HG03060 (cell line): ENCODE measurements around the gene C1orf105.

Experiments used
- ATAC-seq: cut with Tn5 transposase; IDR thresholded peaks from one replicate; pipeline ENCODE4 v1.9.1; 2021; ENCODE audit warnings: low read depth, moderate number of reproducible peaks; ENCODE audit not compliant: unreplicated experiment

C1orf105 gene

DNA sequence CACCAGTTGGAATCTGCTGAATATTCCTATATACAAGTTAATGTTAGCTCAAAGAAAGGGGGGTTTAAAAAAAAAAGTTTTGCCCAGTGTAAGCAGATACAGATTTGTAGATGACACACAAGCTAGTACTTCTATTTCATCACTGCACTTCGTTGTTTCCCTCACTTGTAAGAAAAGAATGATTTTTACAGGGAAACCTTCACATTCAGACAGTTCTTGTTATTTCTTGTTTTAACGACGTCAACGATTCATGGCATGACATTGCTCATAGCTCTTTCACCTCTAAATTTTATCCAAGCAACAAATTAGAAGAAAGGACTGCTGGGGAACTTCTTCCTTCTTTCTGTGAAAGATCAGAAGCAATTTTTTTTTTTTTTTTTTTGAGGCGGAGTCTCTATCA lies 25.7 kb upstream of the C1orf105 start:
- no peak for ATAC-seq

DNA sequence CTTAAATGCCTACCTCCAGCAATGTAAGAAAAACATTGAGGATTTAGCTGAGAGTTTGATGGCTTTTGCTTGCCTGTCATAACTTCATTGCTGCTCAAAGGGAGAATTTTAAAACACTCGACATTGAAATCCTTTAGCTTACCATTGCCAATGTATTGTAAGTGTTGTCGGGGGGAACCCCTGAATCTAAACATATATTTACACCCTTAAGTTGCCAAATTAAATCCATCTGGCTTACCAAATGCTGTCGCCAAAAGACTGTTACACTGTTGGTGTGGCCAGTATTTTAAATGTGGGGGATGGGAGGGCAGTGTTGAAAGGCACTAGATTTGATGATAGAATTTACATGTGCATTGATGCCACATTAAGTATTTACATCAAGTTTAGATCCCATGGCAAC lies 24.9 kb upstream of the C1orf105 start:
- no peak for ATAC-seq

DNA sequence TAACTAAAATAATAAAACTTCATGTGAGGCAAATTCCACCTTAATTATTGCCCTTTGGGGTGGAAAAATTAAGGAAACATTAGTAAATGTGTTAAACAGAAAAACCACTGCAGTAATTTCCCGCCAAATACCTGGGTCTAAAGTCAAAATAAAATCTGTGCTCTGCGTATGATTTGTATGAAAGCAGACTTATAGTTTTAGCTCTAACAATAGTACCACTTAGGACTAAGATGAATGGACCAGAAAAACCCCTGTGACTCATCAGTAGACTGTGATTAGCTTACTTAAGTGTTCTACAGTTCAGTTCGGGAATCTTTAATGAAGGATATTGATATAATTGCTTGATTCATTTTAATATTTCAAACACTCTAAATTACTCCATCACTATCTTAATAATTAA lies 23.3 kb upstream of the C1orf105 start:
- ATAC-seq, result no peak

DNA sequence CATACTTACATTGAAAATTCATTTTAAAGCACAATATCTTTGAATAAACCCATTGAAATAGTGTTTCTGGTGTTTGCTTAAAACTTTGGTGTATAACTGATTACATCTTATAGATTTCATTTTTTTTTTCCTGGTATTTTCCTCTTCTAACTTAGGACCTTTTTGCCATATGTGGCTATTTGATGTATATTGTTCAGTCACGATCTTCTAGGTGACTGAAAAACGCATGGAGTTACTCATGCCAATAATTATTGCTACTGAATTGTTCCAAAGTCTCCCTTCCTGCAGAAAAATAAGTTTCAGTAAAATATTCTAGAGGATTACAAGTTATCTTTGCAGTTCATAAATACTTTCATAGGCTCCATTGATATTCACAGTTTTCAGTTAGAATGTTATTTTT lies 22.9 kb upstream of the C1orf105 start:
- no peak for ATAC-seq

DNA sequence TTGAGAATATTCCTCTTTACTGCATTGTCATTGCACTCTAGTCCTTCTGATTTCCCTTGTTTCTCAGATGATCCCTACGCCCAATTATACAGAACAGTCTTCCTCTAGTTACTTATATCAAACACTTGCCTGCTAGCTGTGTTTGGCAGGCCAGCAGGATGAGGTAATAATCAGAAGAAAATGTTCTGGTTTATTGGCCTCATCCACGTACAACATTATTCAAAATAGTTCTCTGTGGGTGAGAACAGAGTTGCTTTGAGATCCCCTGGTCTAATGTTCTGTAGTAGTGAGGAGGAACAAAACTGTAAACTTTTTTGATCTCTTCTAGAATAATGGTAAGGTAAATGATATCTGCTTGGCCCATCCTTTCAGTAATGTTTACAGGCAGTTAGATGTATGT lies 22.3 kb upstream of the C1orf105 start:
- no peak for ATAC-seq

DNA sequence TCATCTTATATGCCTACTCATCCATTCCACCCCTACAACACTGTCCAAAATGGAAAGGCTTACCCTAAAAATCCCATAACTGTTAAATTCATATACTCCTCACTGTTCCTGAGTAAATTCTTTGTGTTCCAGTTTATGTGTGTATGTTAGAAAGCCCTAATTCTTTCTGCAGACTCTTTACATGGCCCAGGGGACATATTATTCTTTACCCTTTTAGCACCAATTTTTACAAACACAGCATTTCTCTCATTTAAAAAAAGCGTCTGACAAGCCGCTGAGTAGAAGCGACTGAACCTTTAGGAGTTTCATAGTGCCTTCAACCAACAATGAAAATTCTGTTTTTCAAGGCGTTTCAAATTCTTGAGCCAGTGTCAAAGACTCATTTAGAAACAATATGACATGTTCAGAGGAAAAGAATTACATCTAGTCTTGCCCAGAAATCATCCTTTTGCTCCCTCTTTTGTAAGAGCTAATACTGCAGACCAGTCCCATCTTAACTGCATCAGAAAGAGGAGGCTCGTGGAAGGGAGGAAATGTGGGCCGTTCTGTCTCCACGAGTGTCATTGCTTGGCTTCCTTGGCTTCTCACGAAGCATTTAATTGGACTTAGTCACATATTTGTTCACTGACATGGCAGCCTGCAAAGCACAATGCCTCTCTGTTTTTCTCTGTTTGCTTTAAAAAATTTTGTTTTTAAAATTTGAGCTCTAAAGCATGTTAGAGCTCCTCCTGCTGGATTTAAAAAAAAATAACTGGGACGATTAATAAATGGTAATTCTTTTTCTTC lies 21.3 kb upstream of the C1orf105 start:
- no peak for ATAC-seq

DNA sequence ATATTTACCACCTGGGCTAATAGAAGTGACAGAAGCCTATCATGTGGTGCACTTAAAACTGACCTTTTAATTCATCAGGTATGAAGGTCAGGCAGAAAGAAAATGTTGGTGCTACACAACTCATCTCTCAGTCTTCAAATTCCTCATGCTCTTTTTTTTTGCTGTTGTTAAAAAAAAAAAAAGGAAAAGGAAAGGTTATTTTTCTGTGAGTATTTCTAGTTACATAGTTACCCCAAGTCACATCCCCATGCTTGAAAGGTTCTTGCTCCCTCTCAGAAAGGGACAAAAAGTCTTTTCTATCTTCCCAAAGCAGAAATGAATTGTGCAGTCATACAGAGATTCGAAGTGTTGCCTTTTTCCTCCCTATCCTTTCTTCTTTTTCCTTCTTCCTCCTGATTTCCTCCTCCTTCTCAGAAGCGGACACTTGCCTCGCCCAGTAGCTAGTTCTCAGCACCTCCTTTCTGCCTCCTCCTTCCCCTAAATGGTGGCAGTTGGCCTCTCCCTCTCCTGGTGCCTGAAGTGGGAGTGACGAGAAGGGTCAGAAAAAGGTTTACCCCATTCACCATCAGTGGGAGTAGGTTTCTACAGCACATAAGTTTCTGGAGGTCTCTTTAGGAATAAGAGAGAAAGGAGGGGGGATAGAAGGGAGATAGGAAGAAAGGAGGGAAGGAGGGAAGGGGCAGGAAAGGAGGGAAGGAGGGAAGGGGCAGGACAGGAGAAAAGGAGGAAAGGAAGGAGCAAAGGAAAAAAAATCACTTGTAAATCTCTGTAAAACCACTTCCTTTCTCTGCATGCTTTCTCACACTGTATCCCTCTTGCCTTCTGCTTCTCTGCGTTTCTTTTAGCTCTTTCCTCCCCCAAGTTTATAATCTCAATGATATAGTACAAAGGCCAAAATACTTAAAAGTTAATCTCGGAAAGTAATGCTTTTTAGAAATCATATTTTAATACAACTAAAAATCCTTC lies 20.4 kb upstream of the C1orf105 start:
- no peak for ATAC-seq

DNA sequence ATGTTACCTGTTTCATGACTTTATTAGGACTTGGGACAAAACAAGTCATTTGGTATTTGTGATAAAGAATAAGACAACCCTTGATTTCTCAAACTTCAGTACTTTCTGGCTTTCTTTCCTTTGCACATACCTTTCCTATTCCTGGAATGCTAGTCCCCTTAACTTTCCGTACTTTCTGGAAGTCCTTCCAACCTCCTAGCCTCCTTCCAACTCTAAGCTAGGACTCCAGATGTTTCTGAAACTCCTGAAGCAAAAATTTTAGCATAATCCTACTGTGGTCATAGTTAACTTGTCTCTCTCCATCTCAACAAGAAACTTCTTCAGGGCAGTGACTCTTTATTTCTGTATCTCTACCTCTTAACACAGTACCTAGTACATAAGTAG lies 19.8 kb upstream of the C1orf105 start:
- no peak for ATAC-seq

DNA sequence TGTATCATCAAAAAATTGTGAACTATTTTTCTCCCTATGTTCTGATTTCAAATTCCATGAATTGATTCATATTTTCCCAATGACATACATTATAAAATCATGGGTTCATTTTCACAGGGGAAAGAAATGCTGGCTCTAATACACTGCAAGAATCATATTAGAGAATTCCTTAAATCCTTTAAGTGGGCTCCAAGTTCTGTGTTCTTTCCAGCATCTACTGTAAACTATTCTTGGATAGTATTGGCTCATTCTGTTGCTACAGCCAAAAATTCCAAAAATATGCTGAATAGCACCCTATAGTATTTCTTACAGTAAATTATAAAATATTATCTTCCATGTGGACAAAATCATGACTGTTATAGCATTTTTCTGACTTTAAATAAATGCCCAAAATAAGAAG lies 19.0 kb upstream of the C1orf105 start:
- no peak for ATAC-seq

DNA sequence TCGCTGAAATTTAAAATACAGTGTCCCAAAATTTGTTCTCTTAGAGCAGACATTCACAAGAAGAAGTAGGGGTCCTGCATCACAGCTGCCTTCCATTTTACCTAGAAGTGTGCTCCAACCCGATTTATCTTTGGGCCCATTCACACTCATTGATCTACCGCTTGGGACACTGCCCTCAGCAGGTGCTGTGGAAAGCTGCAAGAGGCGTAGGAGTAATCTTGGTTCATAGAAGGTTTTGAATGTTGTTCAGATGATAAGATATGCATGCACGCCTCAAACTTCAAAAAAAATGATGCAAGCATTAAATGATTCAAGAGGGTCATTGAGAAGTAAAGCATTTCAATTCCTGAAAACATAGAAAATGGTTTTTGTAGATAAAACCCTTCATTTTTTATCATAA lies 18.6 kb upstream of the C1orf105 start:
- no peak for ATAC-seq

DNA sequence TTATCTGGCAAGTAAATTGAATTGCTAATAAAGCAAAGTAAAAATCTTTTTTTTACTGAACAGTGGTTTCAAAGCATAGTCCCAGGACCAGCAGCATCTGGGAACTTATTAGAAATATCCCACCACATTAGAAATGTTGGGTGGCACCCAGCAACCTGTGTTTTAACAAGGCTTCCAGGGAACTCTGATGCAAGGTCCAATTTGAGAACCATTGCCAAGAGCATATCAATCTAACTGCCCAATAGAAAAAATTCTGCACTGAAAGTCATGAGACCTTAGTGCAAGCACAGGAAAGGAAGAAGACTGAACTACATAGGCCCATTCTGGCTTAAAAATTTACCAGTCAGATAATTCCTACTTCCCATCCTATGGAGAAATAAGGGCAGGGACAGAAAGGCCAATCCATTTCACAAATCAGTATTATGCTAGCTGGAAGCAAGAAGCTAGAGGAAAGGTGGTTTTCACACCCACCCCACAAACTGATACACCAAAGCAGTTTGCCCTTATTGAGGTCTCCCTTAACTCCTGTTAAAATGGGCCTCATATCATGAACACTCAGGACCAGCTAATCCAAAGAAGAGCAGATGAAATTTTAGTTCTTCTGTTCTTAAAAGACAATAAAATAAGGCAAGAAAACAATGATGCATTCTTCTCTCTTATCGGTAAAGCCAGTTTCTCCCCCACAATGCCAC lies 17.5 kb upstream of the C1orf105 start:
- no peak for ATAC-seq

DNA sequence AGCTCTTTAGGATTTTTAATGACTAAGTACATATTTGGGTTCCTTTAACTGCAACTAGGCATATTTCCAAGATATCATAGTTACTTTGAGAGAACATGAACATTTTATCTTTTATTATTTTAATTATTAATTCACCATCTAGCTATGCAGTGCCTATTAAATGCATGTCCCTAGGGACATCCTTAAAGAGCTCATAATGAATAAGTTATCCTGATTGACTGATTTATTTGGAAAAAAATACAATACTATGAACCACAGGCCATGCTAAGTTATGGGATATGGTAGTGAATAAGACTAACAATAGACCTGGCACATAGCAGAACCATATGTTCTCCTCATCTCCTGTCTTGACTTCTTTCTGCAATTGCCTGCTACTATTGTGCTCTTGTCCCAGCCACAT lies 16.4 kb upstream of the C1orf105 start:
- no peak for ATAC-seq

DNA sequence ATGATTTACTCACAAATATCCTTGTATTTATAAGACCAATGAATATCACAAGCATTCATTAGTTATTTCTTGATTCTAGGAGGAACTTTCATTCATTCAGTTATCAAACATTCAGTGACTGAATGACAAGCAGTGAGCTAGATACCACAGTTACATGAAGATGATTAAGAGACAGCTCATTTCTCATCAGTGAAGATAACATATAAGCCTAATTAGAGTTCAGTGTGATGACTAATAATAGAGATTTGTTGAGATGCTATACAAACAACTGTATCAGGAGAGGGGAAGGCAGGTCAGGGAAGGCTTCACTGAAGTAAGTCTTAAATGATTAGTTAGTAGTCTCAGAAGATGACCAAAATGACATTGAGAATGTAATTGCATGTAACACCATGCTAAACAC lies 14.6 kb upstream of the C1orf105 start:
- ATAC-seq, result no peak

DNA sequence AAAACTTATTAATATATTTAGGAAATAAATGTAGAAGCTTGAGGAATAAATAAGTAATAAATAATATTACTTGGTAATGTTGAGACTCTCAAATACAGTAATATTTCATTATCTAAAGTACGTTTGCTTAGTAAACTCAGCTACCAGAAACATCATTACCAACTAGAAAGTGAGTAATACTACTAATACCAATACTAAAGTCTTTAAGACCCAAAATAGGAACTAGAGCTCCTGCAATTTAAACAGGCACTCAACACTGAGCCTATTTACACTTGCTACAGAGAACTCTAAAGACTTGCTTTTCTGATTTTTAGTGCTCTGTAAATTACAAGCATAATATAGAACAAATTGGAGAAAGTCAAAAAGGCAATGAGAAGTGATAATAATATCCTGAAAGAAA lies 13.5 kb upstream of the C1orf105 start:
- ATAC-seq, result no peak

DNA sequence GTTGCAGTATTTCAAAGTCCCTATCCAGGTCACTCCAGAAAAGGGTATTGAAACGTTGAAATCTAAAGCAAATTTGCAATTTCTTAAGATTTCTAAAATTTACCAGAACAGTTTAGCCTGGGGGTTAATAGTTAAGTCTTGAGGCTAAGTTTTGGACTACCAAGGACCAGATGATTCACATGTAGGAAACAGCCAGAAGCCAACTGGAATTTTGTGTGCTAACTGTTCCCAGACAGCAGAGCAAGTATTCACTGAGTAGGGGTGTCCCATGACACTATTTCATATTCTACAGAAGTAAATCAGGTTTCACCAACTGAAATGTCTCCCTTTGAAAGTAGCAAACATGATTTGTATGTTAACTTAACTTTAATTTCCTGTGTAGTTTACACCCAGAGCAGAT lies 11.5 kb upstream of the C1orf105 start:
- ATAC-seq, result no peak

DNA sequence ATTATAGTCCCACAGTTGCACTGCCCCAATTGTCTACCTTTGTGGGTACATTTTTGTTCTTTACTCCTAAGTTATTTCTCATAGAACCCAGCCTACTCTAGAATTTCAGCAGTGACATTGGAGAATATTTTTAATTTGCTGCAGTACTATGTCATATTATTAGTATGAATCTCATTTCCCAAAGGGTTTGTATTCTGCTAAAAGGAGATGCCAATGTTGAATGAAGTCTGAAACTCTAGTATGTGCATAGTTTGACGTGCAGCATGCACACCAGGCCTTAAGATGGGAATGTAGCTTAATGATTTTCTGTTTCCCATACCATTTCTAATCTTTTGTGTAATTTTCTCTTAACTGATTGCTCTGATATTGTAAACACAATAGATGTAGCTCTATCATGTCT lies 10.5 kb upstream of the C1orf105 start:
- no peak for ATAC-seq

DNA sequence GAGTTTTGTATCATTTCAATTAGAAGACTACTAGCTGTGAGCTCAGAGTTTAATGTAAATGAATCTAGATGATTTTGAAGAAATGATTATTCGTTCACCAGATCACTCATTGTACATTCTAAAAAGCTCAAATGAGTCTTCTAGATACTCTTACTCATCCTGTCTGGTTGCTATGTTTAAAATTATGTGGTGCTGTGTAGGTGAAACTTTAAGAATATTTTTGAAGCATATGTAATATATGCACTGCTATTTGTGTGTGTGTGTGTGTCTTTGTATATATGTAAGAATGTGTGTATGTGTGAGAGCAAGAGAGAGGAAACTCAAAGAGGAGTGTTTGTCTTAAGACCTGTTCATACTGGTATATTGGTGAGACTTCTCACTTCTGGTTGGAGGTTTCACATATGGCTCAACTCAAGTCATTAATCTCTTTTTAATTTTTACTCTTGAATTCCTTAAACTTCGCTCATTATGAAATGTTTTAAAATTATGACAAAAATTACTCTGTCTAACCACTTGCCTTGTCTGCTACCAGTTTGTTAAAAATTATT lies 8.6 kb upstream of the C1orf105 start:
- ATAC-seq, result no peak

DNA sequence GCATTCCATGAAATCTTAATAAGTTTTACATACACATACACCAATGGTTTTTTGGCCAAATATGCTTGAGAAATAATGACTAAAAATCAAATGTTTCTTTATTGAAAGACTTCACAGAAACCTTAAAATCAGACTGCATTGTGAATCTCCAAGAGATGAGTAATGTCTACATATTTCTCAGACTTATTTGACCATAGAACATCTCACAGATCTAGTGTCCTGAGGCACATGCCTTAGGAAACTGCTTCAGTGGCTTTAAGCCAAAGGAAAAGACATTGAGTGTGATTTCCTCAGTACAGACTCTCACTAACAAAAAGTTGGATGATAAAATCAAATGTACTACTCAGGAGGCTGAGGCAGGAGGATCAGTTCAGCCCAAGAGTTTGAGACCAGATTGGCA lies 6.2 kb upstream of the C1orf105 start:
- ATAC-seq, result no peak

DNA sequence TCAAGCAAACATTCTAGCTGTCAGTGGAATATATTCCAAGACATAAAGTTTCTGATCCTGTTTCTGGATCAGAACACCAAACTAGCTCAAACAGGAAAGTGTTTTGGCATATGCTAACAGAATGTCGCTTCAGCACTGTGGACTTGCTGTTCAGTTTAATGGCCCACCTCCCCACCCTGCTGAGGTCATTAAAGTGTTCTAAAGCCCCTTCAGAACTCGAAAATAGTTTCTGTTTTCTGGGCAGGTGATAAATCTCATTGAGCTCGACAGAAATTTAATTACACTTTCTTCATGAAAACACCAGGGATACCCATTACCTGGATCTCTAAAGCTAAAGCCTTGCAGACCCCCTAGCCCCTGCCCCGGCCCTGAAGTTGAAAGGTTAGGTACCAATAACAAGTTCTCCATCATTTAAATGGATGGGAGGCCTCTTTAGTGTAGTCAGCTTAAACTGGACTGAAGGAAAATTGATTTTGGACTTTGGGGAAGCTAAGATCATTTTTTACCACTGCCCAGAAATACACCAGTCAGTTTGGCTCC lies 3.9 kb upstream of the C1orf105 start:
- no peak for ATAC-seq

DNA sequence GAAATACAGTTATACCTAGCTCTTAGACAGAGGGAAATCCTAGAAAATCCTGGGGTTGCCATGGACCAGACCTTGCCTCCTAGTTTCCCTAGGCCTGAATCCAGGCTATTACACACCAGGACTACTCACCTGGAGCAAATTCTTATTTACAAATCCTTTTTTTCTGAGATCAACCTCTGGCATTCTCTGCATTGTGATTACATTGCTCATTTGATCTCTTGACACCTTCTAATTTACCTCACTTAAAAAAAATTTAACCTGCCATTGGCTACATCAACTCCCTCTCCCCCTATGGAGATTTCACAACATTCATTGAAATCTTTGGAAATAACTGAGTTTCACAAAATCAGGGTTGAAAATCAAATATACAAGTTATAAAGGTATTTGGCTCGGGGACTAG lies 2.9 kb upstream of the C1orf105 start:
- no peak for ATAC-seq
